Neural progenitor cell (in vitro differentiated cells): ENCODE results near the gene CKS1B.

Experiments used
- CTCF ChIP-seq: fragments of 200-600 bp; sonication (generic); IDR thresholded peaks from 2 replicates; pipeline ENCODE4 v1.5.1; 2017; ENCODE audit warnings: antibody characterized with exemption, mild to moderate bottlenecking
- EZH2 ChIP-seq: fragments of 200-600 bp; sonication (generic); IDR thresholded peaks from 2 replicates; pipeline ENCODE4 v1.6.1; 2017; ENCODE audit warnings: antibody characterized with exemption, mild to moderate bottlenecking, moderate library complexity
- EZH2phosphoT487 ChIP-seq: fragments of 200-600 bp; sonication (generic); IDR thresholded peaks from 2 replicates; pipeline ENCODE4 v1.6.1; 2017; ENCODE audit warnings: antibody characterized with exemption

- TF ChIP-seq CTCF (peak; percentile 21), EZH2 (no peak), EZH2phosphoT487 (no peak)
These were observed 37.1 kb upstream of the CKS1B start for GRCh38 chr1:154937085-154937987.
